Gastrocnemius medialis (tissue), 4 donors: Measurements from ENCODE around the gene PACS1. TPM values are rescaled to one million over a fixed set of nuclear protein-coding genes. Genes with fewer than 3 reads are reported as not detected.
A peak's percentile ranks its signal among the peaks of the same experiment; 100 is the strongest.

Experiments
- ATAC-seq, 2 donors: fragments of 150-250 bp; one replicate each; pipeline ENCODE4 v1.9.1; 2016
- DNase-seq, 2 donors: peaks; one replicate each; pipeline ENCODE4 v3.0.0-alpha.2; 2019
- H3K27ac ChIP-seq, 4 donors: fragments of 200-600 bp; sonication (generic); 1 replicate in 1 of 4; 2 replicates in 3 of 4; pipeline ENCODE4 v1.5.1; 2016 to 2018; ENCODE audit warnings: mild to moderate bottlenecking in 2 of 4, moderate library complexity in 1 of 4
- H3K27me3 ChIP-seq, 3 donors: fragments of 200-600 bp; sonication (generic) in 2 of 3; 1 replicate in 1 of 3; 2 replicates in 2 of 3; pipeline versions ENCODE4 v1.5.1 to v1.6.0; 2016 to 2019; ENCODE audit warnings: mild to moderate bottlenecking in 1 of 3, moderate library complexity in 1 of 3
- H3K36me3 ChIP-seq, 2 donors: fragments of 200-600 bp; sonication (generic) in 1 of 2; one replicate each; pipeline ENCODE4 v1.5.1; 2017 to 2018
- H3K4me1 ChIP-seq, 2 donors: fragments of 200-600 bp; sonication (generic) in 1 of 2; one replicate each; pipeline ENCODE4 v1.5.1; 2016 to 2017; ENCODE audit warnings: mild to moderate bottlenecking in 2 of 2
- H3K4me3 ChIP-seq, 4 donors: fragments of 200-600 bp; sonication (generic) in 3 of 4; 1 replicate in 1 of 4; 2 replicates in 3 of 4; pipeline ENCODE4 v1.5.1; 2016 to 2019; ENCODE audit warnings: mild to moderate bottlenecking in 2 of 4
- H3K9me3 ChIP-seq, 3 donors: fragments of 200-600 bp; sonication (generic) in 2 of 3; 1 replicate in 1 of 3; 2 replicates in 2 of 3; pipeline ENCODE4 v1.5.1; 2016 to 2019
- POLR2A ChIP-seq, 2 donors: fragments of 450-650 bp; IDR thresholded peaks; one replicate each; pipeline ENCODE4 v1.6.1; 2017; ENCODE audit warnings: antibody characterized with exemption in 2 of 2, mild to moderate bottlenecking in 2 of 2, moderate library complexity in 2 of 2
- in situ Hi-C, 4 donors: fragments of 200-750 bp; cut with MboI; loops; one replicate each; pipeline versions ENCODE4 v1.15.0 to v1.8.0; 2017; ENCODE audit warnings: low sequenced_read_pairs in 4 of 4
- intact Hi-C: fragments of 100-400 bp; cut with DNase I; formaldehyde crosslinking; loops from one replicate; pipeline ENCODE4 v1.15.1; 2023; ENCODE audit warnings: low total_unique reads
- total RNA-seq, 4 donors: library from RNA; depleted of rRNA; stranded (reverse); fragments of >200 nt; gene quantifications; one replicate each; pipeline versions ENCODE4 v1.1.0 to v1.2.3, GENCODE V29; 2016
- TF ChIP-seq, protein P1 (sequence below), 5 experiments: fragments of 450-650 bp in 3 of 5; fragments of 200-600 bp in 2 of 5; sonication (generic) in 2 of 5; IDR thresholded peaks in 4 of 5; conservative IDR thresholded peaks in 1 of 5; 1 replicate in 4 of 5; 2 replicates in 1 of 5; pipeline ENCODE4 v1.5.1; 2016 to 2019; ENCODE audit warnings: antibody characterized with exemption in 5 of 5, mild to moderate bottlenecking in 3 of 5, moderate library complexity in 3 of 5

The PACS1 gene
- total RNA-seq, 4 donors from 2014 or later, result 6.6 to 20.4 (median 16.9) TPM

- peaks cover 21 to 26% of the 10 kb centered on the region in 2 donors for H3K4me1 ChIP-seq
- in situ Hi-C loops, result no loop called here
- no peaks in the 10 kb centered on the region for H3K9me3 ChIP-seq
- intact Hi-C loops, result no loop called here
- DNase-seq, result no peak
- ATAC-seq, result no peak
- peak overlapping the region in 2 of 4 donors; percentile 83 to 86 for H3K27ac ChIP-seq
- H3K27me3 ChIP-seq, result no peaks in the 10 kb centered on the region
- peaks cover 0 to 10% of the 10 kb centered on the region in 2 donors for H3K36me3 ChIP-seq
- no peak for TF ChIP-seq POLR2A (IDR thresholded peaks at IDR 0.05)
- TF ChIP-seq, protein P1, sequence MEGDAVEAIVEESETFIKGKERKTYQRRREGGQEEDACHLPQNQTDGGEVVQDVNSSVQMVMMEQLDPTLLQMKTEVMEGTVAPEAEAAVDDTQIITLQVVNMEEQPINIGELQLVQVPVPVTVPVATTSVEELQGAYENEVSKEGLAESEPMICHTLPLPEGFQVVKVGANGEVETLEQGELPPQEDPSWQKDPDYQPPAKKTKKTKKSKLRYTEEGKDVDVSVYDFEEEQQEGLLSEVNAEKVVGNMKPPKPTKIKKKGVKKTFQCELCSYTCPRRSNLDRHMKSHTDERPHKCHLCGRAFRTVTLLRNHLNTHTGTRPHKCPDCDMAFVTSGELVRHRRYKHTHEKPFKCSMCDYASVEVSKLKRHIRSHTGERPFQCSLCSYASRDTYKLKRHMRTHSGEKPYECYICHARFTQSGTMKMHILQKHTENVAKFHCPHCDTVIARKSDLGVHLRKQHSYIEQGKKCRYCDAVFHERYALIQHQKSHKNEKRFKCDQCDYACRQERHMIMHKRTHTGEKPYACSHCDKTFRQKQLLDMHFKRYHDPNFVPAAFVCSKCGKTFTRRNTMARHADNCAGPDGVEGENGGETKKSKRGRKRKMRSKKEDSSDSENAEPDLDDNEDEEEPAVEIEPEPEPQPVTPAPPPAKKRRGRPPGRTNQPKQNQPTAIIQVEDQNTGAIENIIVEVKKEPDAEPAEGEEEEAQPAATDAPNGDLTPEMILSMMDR (IDR thresholded peaks at IDR 0.05 in 4 of 5, conservative IDR thresholded peaks at IDR 0.05 in 1 of 5), result no peak
- H3K4me3 ChIP-seq, result no peak overlapping the region
Observed at GRCh38 chr11:66072081-66072480, 2.0 kb downstream of the PACS1 start.

DNA sequence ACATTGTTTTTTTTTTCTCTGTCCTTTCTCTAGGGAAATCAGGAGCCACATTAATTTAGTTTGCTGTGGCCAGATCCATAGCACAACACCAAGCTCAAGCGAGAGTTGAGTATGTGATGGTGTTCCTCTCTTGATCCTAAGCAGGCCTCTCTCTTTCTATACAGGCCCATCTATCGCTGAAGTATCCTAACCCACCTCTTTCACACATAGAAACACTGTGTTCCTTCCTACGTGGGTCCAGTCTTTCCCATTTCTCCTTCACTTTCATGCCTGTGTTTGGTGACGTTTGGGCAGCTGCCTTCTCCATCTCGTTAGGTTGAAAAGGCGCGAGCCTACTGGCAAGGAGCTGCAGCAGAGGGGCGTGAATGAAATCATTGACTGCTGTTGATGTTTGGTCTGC, 2.4 kb downstream of the PACS1 start:
- peaks cover 0 to 6% of the 10 kb centered on the region in 2 donors for H3K36me3 ChIP-seq
- no peak for DNase-seq
- H3K27me3 ChIP-seq, result no peaks in the 10 kb centered on the region
- H3K4me3 ChIP-seq, result no peak overlapping the region
- peaks cover 21 to 26% of the 10 kb centered on the region in 2 donors for H3K4me1 ChIP-seq
- intact Hi-C loops (no loop called here), in situ Hi-C loops (no loop called here)
- no peaks in the 10 kb centered on the region for H3K9me3 ChIP-seq
- TF ChIP-seq, protein P1 (IDR thresholded peaks at IDR 0.05 in 4 of 5, conservative IDR thresholded peaks at IDR 0.05 in 1 of 5), result no peak
- no peak for TF ChIP-seq POLR2A (IDR thresholded peaks at IDR 0.05)
- peak overlapping the region in 1 of 4 donors; percentile 83 for H3K27ac ChIP-seq
- ATAC-seq, result no peak

GRCh38 chr11:66073669-66074068, 3.6 kb downstream of the PACS1 start:
- no peaks in the 10 kb centered on the region for H3K9me3 ChIP-seq
- no peaks in the 10 kb centered on the region for H3K27me3 ChIP-seq
- H3K4me3 ChIP-seq, result no peak overlapping the region
- H3K27ac ChIP-seq, result no peak overlapping the region
- TF ChIP-seq, protein P1 (IDR thresholded peaks at IDR 0.05 in 4 of 5, conservative IDR thresholded peaks at IDR 0.05 in 1 of 5), result no peak
- no peak for TF ChIP-seq POLR2A (IDR thresholded peaks at IDR 0.05)
- no peaks in the 10 kb centered on the region for H3K36me3 ChIP-seq
- no peak for DNase-seq
- in situ Hi-C loops (no loop called here), intact Hi-C loops (no loop called here)
- no peak for ATAC-seq
- peaks cover 17 to 21% of the 10 kb centered on the region in 2 donors for H3K4me1 ChIP-seq

- in situ Hi-C loops (no loop called here), intact Hi-C loops (no loop called here)
- TF ChIP-seq, protein P1 (IDR thresholded peaks at IDR 0.05 in 4 of 5, conservative IDR thresholded peaks at IDR 0.05 in 1 of 5), result no peak
- TF ChIP-seq POLR2A (IDR thresholded peaks at IDR 0.05), result no peak
- no peak for ATAC-seq
- Histone ChIP-seq H3K27ac (no peak overlapping the region), H3K9me3 (no peaks in the 10 kb centered on the region), H3K27me3 (no peaks in the 10 kb centered on the region), H3K36me3 (no peaks in the 10 kb centered on the region), H3K4me3 (no peak overlapping the region), H3K4me1 (peaks cover 9 to 10% of the 10 kb centered on the region in 2 donors)
- DNase-seq, result no peak
Observed at GRCh38 chr11:66075273-66075672, 5.2 kb downstream of the PACS1 start.

GRCh38 chr11:66076561-66076960, 6.5 kb downstream of the PACS1 start:
- Histone ChIP-seq H3K27me3 (no peaks in the 10 kb centered on the region), H3K36me3 (no peaks in the 10 kb centered on the region), H3K4me3 (no peak overlapping the region), H3K4me1 (peaks cover 2 to 11% of the 10 kb centered on the region in 2 donors), H3K9me3 (no peaks in the 10 kb centered on the region), H3K27ac (no peak overlapping the region)
- in situ Hi-C loops, result no loop called here
- intact Hi-C loops, result no loop called here
- ATAC-seq (no peak), DNase-seq (no peak)
- no peak for TF ChIP-seq POLR2A (IDR thresholded peaks at IDR 0.05)
- TF ChIP-seq, protein P1 (IDR thresholded peaks at IDR 0.05 in 4 of 5, conservative IDR thresholded peaks at IDR 0.05 in 1 of 5), result no peak
